Stimulated activated naive CD8-positive, alpha-beta T cell treated with anti-CD3 and anti-CD28 coated beads, Interleukin-15, amount 100 ng/mL, for 72 hours (primary cell): Measurements from ENCODE around the gene ZNRF3.
"Not testable (repeated sequence)": the region's sequence is repeated elsewhere in the genome, so short reads cannot be mapped to it uniquely, and the experiment has no call there.

Source experiments
- ATAC-seq: fragments of 150-1000 bp; cut with Tn5 transposase; 2 replicates; pipeline ENCODE4 v1.10.0; 2021; ENCODE audit warnings: mild to moderate bottlenecking, moderate library complexity
- DNase-seq, 2 donors: peaks; one replicate each; pipeline ENCODE4 v3.0.0; 2021 to 2022
- H3K27ac Mint-ChIP-seq, 2 donors: one replicate each; pipeline ENCODE4 v1.8.0; 2022; ENCODE audit warnings: mild to moderate bottlenecking in 2 of 2, mixed read lengths in 2 of 2, moderate library complexity in 2 of 2
- H3K27me3 Mint-ChIP-seq: one replicate; pipeline ENCODE4 v1.8.0; 2022; ENCODE audit warnings: mixed read lengths
- H3K4me1 Mint-ChIP-seq: one replicate; pipeline ENCODE4 v1.8.0; 2022; ENCODE audit warnings: mild to moderate bottlenecking, mixed read lengths
- H3K4me3 Mint-ChIP-seq, 2 donors: one replicate each; pipeline ENCODE4 v1.8.0; 2022; ENCODE audit warnings: mild to moderate bottlenecking in 2 of 2, mixed read lengths in 2 of 2, moderate library complexity in 1 of 2
- H3K9me3 Mint-ChIP-seq, 2 donors: one replicate each; pipeline ENCODE4 v1.8.0; 2022; ENCODE audit warnings: mixed read lengths in 2 of 2

Gene ZNRF3

GRCh38 chr22:28947125-28947524, 63.8 kb downstream of the ZNRF3 start:
- H3K4me1 Mint-ChIP-seq, result no peaks in the 10 kb centered on the region
- no peak overlapping the region for H3K4me3 Mint-ChIP-seq
- DNase-seq, result no peak
- H3K27me3 Mint-ChIP-seq, result peaks cover 73% of the 10 kb centered on the region
- H3K27ac Mint-ChIP-seq, result no peak overlapping the region
- H3K9me3 Mint-ChIP-seq, result peaks cover 14 to 16% of the 10 kb centered on the region in 2 donors
- no peak for ATAC-seq

- Mint-ChIP-seq H3K4me3 (no peak overlapping the region), H3K9me3 (peaks cover 14 to 16% of the 10 kb centered on the region in 2 donors), H3K27me3 (peaks cover 73% of the 10 kb centered on the region)
Measured at GRCh38 chr22:28948424-28948823, 65.1 kb downstream of the ZNRF3 start.

GRCh38 chr22:28948860-28949551, 65.6 kb downstream of the ZNRF3 start:
- Mint-ChIP-seq H3K27me3 (peaks cover 73% of the 10 kb centered on the region), H3K9me3 (peaks cover 14 to 16% of the 10 kb centered on the region in 2 donors)
- H3K27ac Mint-ChIP-seq, H3K4me1 Mint-ChIP-seq, H3K4me3 Mint-ChIP-seq, DNase-seq, ATAC-seq: not testable (repeated sequence)

More at GRCh38 chr22:28948424-28948823, 65.1 kb downstream of the ZNRF3 start:
- Mint-ChIP-seq H3K4me1 (no peaks in the 10 kb centered on the region), H3K27ac (no peak overlapping the region)
- DNase-seq (no peak), ATAC-seq (no peak)

GRCh38 chr22:28949788-28950187, 66.4 kb downstream of the ZNRF3 start:
- DNase-seq (no peak), ATAC-seq (no peak)
- Mint-ChIP-seq H3K27ac (no peak overlapping the region), H3K4me1 (peaks cover 3% of the 10 kb centered on the region), H3K27me3 (peaks cover 79% of the 10 kb centered on the region), H3K9me3 (peaks cover 14 to 16% of the 10 kb centered on the region in 2 donors), H3K4me3 (no peak overlapping the region)

- no peak for ATAC-seq
- no peak for DNase-seq
- H3K9me3 Mint-ChIP-seq, result peaks cover 14 to 16% of the 10 kb centered on the region in 2 donors
- H3K27ac Mint-ChIP-seq, result no peak overlapping the region
- no peak overlapping the region for H3K4me3 Mint-ChIP-seq
- peaks cover 81% of the 10 kb centered on the region for H3K27me3 Mint-ChIP-seq
- H3K4me1 Mint-ChIP-seq, result peaks cover 13% of the 10 kb centered on the region
Measured at GRCh38 chr22:28950617-28951411, 67.4 kb downstream of the ZNRF3 start.

GRCh38 chr22:28951530-28951929, 68.2 kb downstream of the ZNRF3 start:
- Mint-ChIP-seq H3K27ac (no peak overlapping the region), H3K4me1 (peaks cover 20% of the 10 kb centered on the region), H3K4me3 (no peak overlapping the region), H3K9me3 (peaks cover 9 to 11% of the 10 kb centered on the region in 2 donors), H3K27me3 (peaks cover 81% of the 10 kb centered on the region)
- no peak for ATAC-seq
- no peak for DNase-seq

GRCh38 chr22:28951969-28952521, 68.7 kb downstream of the ZNRF3 start:
- no peak overlapping the region for H3K4me3 Mint-ChIP-seq
- peaks cover 81% of the 10 kb centered on the region for H3K27me3 Mint-ChIP-seq
- ATAC-seq, result no peak
- H3K4me1 Mint-ChIP-seq, result peaks cover 24% of the 10 kb centered on the region
- DNase-seq, result no peak
- H3K27ac Mint-ChIP-seq, result no peak overlapping the region
- H3K9me3 Mint-ChIP-seq, result peaks cover 5 to 6% of the 10 kb centered on the region in 2 donors

- Mint-ChIP-seq H3K27ac (no peak overlapping the region), H3K27me3 (peaks cover 87% of the 10 kb centered on the region), H3K4me3 (no peak overlapping the region), H3K4me1 (peaks cover 24% of the 10 kb centered on the region), H3K9me3 (no peaks in the 10 kb centered on the region)
- ATAC-seq, result no peak
- DNase-seq, result no peak
Measured at GRCh38 chr22:28952857-28953256, 69.5 kb downstream of the ZNRF3 start.

GRCh38 chr22:28953403-28953802, 70.0 kb downstream of the ZNRF3 start:
- Mint-ChIP-seq H3K27me3 (peaks cover 92% of the 10 kb centered on the region), H3K4me3 (no peak overlapping the region), H3K9me3 (no peaks in the 10 kb centered on the region), H3K27ac (no peak overlapping the region), H3K4me1 (peaks cover 24% of the 10 kb centered on the region)
- DNase-seq (no peak), ATAC-seq (no peak)

GRCh38 chr22:28953976-28954880, 70.9 kb downstream of the ZNRF3 start:
- Mint-ChIP-seq H3K9me3 (no peaks in the 10 kb centered on the region), H3K27ac (no peak overlapping the region), H3K4me3 (no peak overlapping the region), H3K4me1 (peaks cover 26% of the 10 kb centered on the region), H3K27me3 (peaks cover 98% of the 10 kb centered on the region)
- DNase-seq, result no peak
- no peak for ATAC-seq

GRCh38 chr22:28955817-28956216, 72.4 kb downstream of the ZNRF3 start:
- H3K4me1 Mint-ChIP-seq, result peaks cover 39% of the 10 kb centered on the region
- H3K9me3 Mint-ChIP-seq, result peaks cover 0 to under 1% of the 10 kb centered on the region in 2 donors
- H3K4me3 Mint-ChIP-seq, result peak overlapping the region; percentile 80 to 85
- H3K27me3 Mint-ChIP-seq, result peaks cover 98% of the 10 kb centered on the region
- ATAC-seq (peak; percentile 99), DNase-seq (peak; percentile 79 to 94)
- H3K27ac Mint-ChIP-seq, result peak overlapping the region; percentile 84 to 86

- peaks cover 98% of the 10 kb centered on the region for H3K27me3 Mint-ChIP-seq
- H3K27ac Mint-ChIP-seq, result no peak overlapping the region
- H3K4me1 Mint-ChIP-seq, result peaks cover 42% of the 10 kb centered on the region
- H3K9me3 Mint-ChIP-seq, result peaks cover 0 to 8% of the 10 kb centered on the region in 2 donors
- ATAC-seq, result no peak
- DNase-seq, result no peak
- peak overlapping the region in 1 of 2 donors; percentile 9 for H3K4me3 Mint-ChIP-seq
Measured at GRCh38 chr22:28956506-28956905, 73.1 kb downstream of the ZNRF3 start.

GRCh38 chr22:28958611-28959010, 75.2 kb downstream of the ZNRF3 start:
- peaks cover 98% of the 10 kb centered on the region for H3K27me3 Mint-ChIP-seq
- H3K9me3 Mint-ChIP-seq, result peaks cover 0 to 8% of the 10 kb centered on the region in 2 donors
- no peak for DNase-seq
- ATAC-seq, result no peak
- no peak overlapping the region for H3K4me3 Mint-ChIP-seq
- H3K4me1 Mint-ChIP-seq, result peaks cover 42% of the 10 kb centered on the region
- H3K27ac Mint-ChIP-seq, result no peak overlapping the region

GRCh38 chr22:28962042-28962554, 78.7 kb downstream of the ZNRF3 start:
- no peak overlapping the region for H3K4me3 Mint-ChIP-seq
- H3K4me1 Mint-ChIP-seq, result peaks cover 19% of the 10 kb centered on the region
- peaks cover 92% of the 10 kb centered on the region for H3K27me3 Mint-ChIP-seq
- H3K27ac Mint-ChIP-seq, result no peak overlapping the region
- ATAC-seq (no peak), DNase-seq (no peak)
- peaks cover 0 to 8% of the 10 kb centered on the region in 2 donors for H3K9me3 Mint-ChIP-seq

- peaks cover 19% of the 10 kb centered on the region for H3K4me1 Mint-ChIP-seq
- peaks cover 0 to 8% of the 10 kb centered on the region in 2 donors for H3K9me3 Mint-ChIP-seq
- H3K27ac Mint-ChIP-seq, result no peak overlapping the region
- ATAC-seq (no peak), DNase-seq (no peak)
- no peak overlapping the region for H3K4me3 Mint-ChIP-seq
- H3K27me3 Mint-ChIP-seq, result peaks cover 82% of the 10 kb centered on the region
Measured at GRCh38 chr22:28963362-28963761, 80.0 kb downstream of the ZNRF3 start.
